Nephron progenitor cell (in vitro differentiated cells): ENCODE results near the gene USP5.
"Not testable (repeated sequence)": the region's sequence is repeated elsewhere in the genome, so short reads cannot be mapped to it uniquely, and the experiment has no call there.

Experiments
- DNase-seq: peaks from one replicate; pipeline ENCODE4 v3.0.0; 2021
- H3K27ac Mint-ChIP-seq: 2 replicates; pipeline ENCODE4 v1.8.0; 2021; ENCODE audit warnings: mild to moderate bottlenecking, moderate library complexity, mixed read lengths
- H3K27me3 Mint-ChIP-seq: 2 replicates; pipeline ENCODE4 v1.8.0; 2021; ENCODE audit warnings: mild to moderate bottlenecking, low read depth, mixed read lengths; ENCODE audit not compliant: poor library complexity
- H3K36me3 Mint-ChIP-seq: 2 replicates; pipeline ENCODE4 v1.8.0; 2021; ENCODE audit warnings: low read depth, mixed read lengths
- H3K4me1 Mint-ChIP-seq: 2 replicates; pipeline ENCODE4 v1.8.0; 2021; ENCODE audit warnings: mixed read lengths
- H3K4me3 Mint-ChIP-seq: 2 replicates; pipeline ENCODE4 v1.8.0; 2021; ENCODE audit warnings: mild to moderate bottlenecking, moderate library complexity, mixed read lengths
- H3K9me3 Mint-ChIP-seq: 2 replicates; pipeline ENCODE4 v1.8.0; 2021; ENCODE audit warnings: mild to moderate bottlenecking, moderate library complexity, mixed read lengths
- CTCF ChIP-seq: fragments of 200-600 bp; sonication (generic); IDR thresholded peaks from 2 replicates; pipeline ENCODE4 v1.5.0; 2021; ENCODE audit warnings: antibody characterized with exemption

The USP5 gene

GRCh38 chr12:6869049-6870021 lies 17.4 kb downstream of the USP5 start:
- peak; percentile 91 for DNase-seq
- Mint-ChIP-seq H3K4me1 (peaks cover 63% of the 10 kb centered on the region), H3K36me3 (peaks cover 45% of the 10 kb centered on the region), H3K4me3 (peak overlapping the region; percentile 94), H3K27me3 (peaks cover 4% of the 10 kb centered on the region), H3K9me3 (no peaks in the 10 kb centered on the region), H3K27ac (peak overlapping the region; percentile 93)
- peak; percentile 94 for TF ChIP-seq CTCF

GRCh38 chr12:6870304-6870703 lies 18.4 kb downstream of the USP5 start:
- Mint-ChIP-seq H3K4me3 (peak overlapping the region; percentile 94), H3K4me1 (peaks cover 60% of the 10 kb centered on the region), H3K36me3 (peaks cover 36% of the 10 kb centered on the region), H3K27ac (peak overlapping the region; percentile 67)
- not testable (repeated sequence) for H3K9me3 Mint-ChIP-seq, DNase-seq, H3K27me3 Mint-ChIP-seq

- Mint-ChIP-seq H3K4me1 (peaks cover 52% of the 10 kb centered on the region), H3K36me3 (peaks cover 35% of the 10 kb centered on the region), H3K27me3 (peaks cover 3% of the 10 kb centered on the region), H3K9me3 (no peaks in the 10 kb centered on the region), H3K27ac (peak overlapping the region; percentile 38), H3K4me3 (peak overlapping the region; percentile 89)
- TF ChIP-seq CTCF = no peak
- no peak for DNase-seq
These were observed 19.4 kb downstream of the USP5 start for GRCh38 chr12:6871052-6871957.

- Mint-ChIP-seq H3K27me3 (no peaks in the 10 kb centered on the region), H3K36me3 (peaks cover 45% of the 10 kb centered on the region)
- DNase-seq = peak; percentile 93
These were observed 20.4 kb downstream of the USP5 start for GRCh38 chr12:6872073-6873048.

More at GRCh38 chr12:6872073-6873048, 20.4 kb downstream of the USP5 start:
- Mint-ChIP-seq H3K4me3 (peak overlapping the region; percentile 89), H3K27ac (peak overlapping the region; percentile 38), H3K4me1 (peaks cover 48% of the 10 kb centered on the region), H3K9me3 (no peaks in the 10 kb centered on the region)
- peak; percentile 95 for TF ChIP-seq CTCF
